ENCODE measurements around the gene DHX34.

The DHX34 gene

GRCh38 chr19:47374876-47375693 is 26.0 kb downstream of the DHX34 start:
- H3K4me1 ChIP-seq: no peaks in the 10 kb centered on the region
- no peak overlapping the region for H3K4me3 ChIP-seq (ENCODE audit: low read depth, low read length)
- no peaks in the 10 kb centered on the region for H3K27me3 ChIP-seq (ENCODE audit: control insufficient read depth, insufficient read depth, low read length)
- no peaks in the 10 kb centered on the region for H3K79me2 ChIP-seq
- H3K4me2 ChIP-seq (ENCODE audit: low read length): no peak overlapping the region
- no peaks in the 10 kb centered on the region for H3K36me3 ChIP-seq (ENCODE audit: control insufficient read depth, insufficient read depth, low read length)
- no peak for TF ChIP-seq CTCF (IDR thresholded peaks at IDR 0.05)
- H2AFZ ChIP-seq: no peak overlapping the region
- H3K27ac ChIP-seq: no peak overlapping the region
- H3K9me3 ChIP-seq (ENCODE audit: control insufficient read depth, low read length): no peaks in the 10 kb centered on the region
- no peak overlapping the region for H3K9ac ChIP-seq

GRCh38 chr19:47375694-47376588 is 26.8 kb downstream of the DHX34 start:
- H3K4me2 ChIP-seq (ENCODE audit: low read length): no peak overlapping the region
- no peak for TF ChIP-seq CTCF (IDR thresholded peaks at IDR 0.05)
- H3K36me3 ChIP-seq (ENCODE audit: control insufficient read depth, insufficient read depth, low read length): no peaks in the 10 kb centered on the region
- H3K27ac ChIP-seq: no peak overlapping the region
- no peaks in the 10 kb centered on the region for H3K27me3 ChIP-seq (ENCODE audit: control insufficient read depth, insufficient read depth, low read length)
- no peak overlapping the region for H3K9ac ChIP-seq
- no peaks in the 10 kb centered on the region for H3K9me3 ChIP-seq (ENCODE audit: control insufficient read depth, low read length)
- H2AFZ ChIP-seq: no peak overlapping the region
- no peaks in the 10 kb centered on the region for H3K79me2 ChIP-seq
- H3K4me3 ChIP-seq (ENCODE audit: low read depth, low read length): no peak overlapping the region
- H3K4me1 ChIP-seq: no peaks in the 10 kb centered on the region

- H3K9me3 ChIP-seq (ENCODE audit: control insufficient read depth, low read length): no peaks in the 10 kb centered on the region
- H3K9ac ChIP-seq: no peak overlapping the region
- no peak for TF ChIP-seq CTCF (IDR thresholded peaks at IDR 0.05)
- H3K36me3 ChIP-seq (ENCODE audit: control insufficient read depth, insufficient read depth, low read length): no peaks in the 10 kb centered on the region
- no peak overlapping the region for H2AFZ ChIP-seq
- no peak overlapping the region for H3K4me2 ChIP-seq (ENCODE audit: low read length)
- no peaks in the 10 kb centered on the region for H3K79me2 ChIP-seq
- H3K27me3 ChIP-seq (ENCODE audit: control insufficient read depth, insufficient read depth, low read length): no peaks in the 10 kb centered on the region
- H3K4me3 ChIP-seq (ENCODE audit: low read depth, low read length): no peak overlapping the region
- no peak overlapping the region for H3K27ac ChIP-seq
- H3K4me1 ChIP-seq: no peaks in the 10 kb centered on the region
Measured at GRCh38 chr19:47376589-47377144, 27.6 kb downstream of the DHX34 start.

- H2AFZ ChIP-seq: no peak overlapping the region
- H3K27me3 ChIP-seq (ENCODE audit: control insufficient read depth, insufficient read depth, low read length): no peaks in the 10 kb centered on the region
- H3K9me3 ChIP-seq (ENCODE audit: control insufficient read depth, low read length): no peaks in the 10 kb centered on the region
- H3K36me3 ChIP-seq (ENCODE audit: control insufficient read depth, insufficient read depth, low read length): no peaks in the 10 kb centered on the region
- H3K4me1 ChIP-seq: no peaks in the 10 kb centered on the region
- TF ChIP-seq CTCF (IDR thresholded peaks at IDR 0.05): no peak
- H3K27ac ChIP-seq: no peak overlapping the region
- H3K4me2 ChIP-seq (ENCODE audit: low read length): no peak overlapping the region
- no peak overlapping the region for H3K9ac ChIP-seq
- no peaks in the 10 kb centered on the region for H3K79me2 ChIP-seq
- no peak overlapping the region for H3K4me3 ChIP-seq (ENCODE audit: low read depth, low read length)
Measured at GRCh38 chr19:47377208-47377701, 28.1 kb downstream of the DHX34 start.
